Measurements from ENCODE around the gene OR4S2. TPM values are rescaled to one million over a fixed set of nuclear protein-coding genes. Genes with fewer than 3 reads are reported as not detected.

The OR4S2 gene
- total RNA-seq, 4 donors from 2014 or later, result not detected

- in situ Hi-C loops (cut with MboI; ENCODE audit: low sequenced_read_pairs in 4 of 4), result no loop called here
- Histone ChIP-seq H3K4me3 (no peak overlapping the region), H3K4me1 (no peaks in the 10 kb centered on the region), H3K9me3 (no peaks in the 10 kb centered on the region), H3K27ac (no peak overlapping the region), H3K36me3 (no peaks in the 10 kb centered on the region), H3K27me3 (no peaks in the 10 kb centered on the region)
- intact Hi-C loops (cut with DNase I; ENCODE audit: low total_unique reads), result no loop called here
- TF ChIP-seq POLR2A (IDR thresholded peaks at IDR 0.05) (no peak), CTCF (IDR thresholded peaks at IDR 0.05 in 4 of 5, conservative IDR thresholded peaks at IDR 0.05 in 1 of 5) (no peak)
- ATAC-seq (no peak), DNase-seq (no peak)
Measured at GRCh38 chr11:55669376-55669775, 21.2 kb downstream of the OR4S2 start.

- intact Hi-C loops (cut with DNase I; ENCODE audit: low total_unique reads) (no loop called here), in situ Hi-C loops (cut with MboI; ENCODE audit: low sequenced_read_pairs in 4 of 4) (no loop called here)
- Histone ChIP-seq H3K36me3 (no peaks in the 10 kb centered on the region), H3K27me3 (no peaks in the 10 kb centered on the region), H3K9me3 (no peaks in the 10 kb centered on the region), H3K4me3 (no peak overlapping the region), H3K4me1 (no peaks in the 10 kb centered on the region), H3K27ac (no peak overlapping the region)
- TF ChIP-seq CTCF (IDR thresholded peaks at IDR 0.05 in 4 of 5, conservative IDR thresholded peaks at IDR 0.05 in 1 of 5) (no peak), POLR2A (IDR thresholded peaks at IDR 0.05) (no peak)
- ATAC-seq (no peak), DNase-seq (no peak)
Measured at GRCh38 chr11:55673860-55674259, 25.7 kb downstream of the OR4S2 start.

- intact Hi-C loops (cut with DNase I; ENCODE audit: low total_unique reads) (no loop called here), in situ Hi-C loops (cut with MboI; ENCODE audit: low sequenced_read_pairs in 4 of 4) (no loop called here)
- DNase-seq, result no peak
- no peak overlapping the region for H3K4me3 ChIP-seq
- no peaks in the 10 kb centered on the region for H3K9me3 ChIP-seq
- no peak for TF ChIP-seq POLR2A (IDR thresholded peaks at IDR 0.05)
- no peak for TF ChIP-seq CTCF (IDR thresholded peaks at IDR 0.05 in 4 of 5, conservative IDR thresholded peaks at IDR 0.05 in 1 of 5)
- H3K27ac ChIP-seq, result no peak overlapping the region
- no peaks in the 10 kb centered on the region for H3K36me3 ChIP-seq
- H3K27me3 ChIP-seq, result no peaks in the 10 kb centered on the region
- no peaks in the 10 kb centered on the region for H3K4me1 ChIP-seq
- no peak for ATAC-seq
Measured at GRCh38 chr11:55697817-55698216, 49.7 kb downstream of the OR4S2 start.

- H3K27ac ChIP-seq, result no peak overlapping the region
- H3K4me1 ChIP-seq, result no peaks in the 10 kb centered on the region
- TF ChIP-seq CTCF (IDR thresholded peaks at IDR 0.05 in 4 of 5, conservative IDR thresholded peaks at IDR 0.05 in 1 of 5), result no peak
- H3K9me3 ChIP-seq, result no peaks in the 10 kb centered on the region
- no peak overlapping the region for H3K4me3 ChIP-seq
- DNase-seq, result no peak
- intact Hi-C loops (cut with DNase I; ENCODE audit: low total_unique reads) (no loop called here), in situ Hi-C loops (cut with MboI; ENCODE audit: low sequenced_read_pairs in 4 of 4) (no loop called here)
- no peak for ATAC-seq
- no peaks in the 10 kb centered on the region for H3K27me3 ChIP-seq
- H3K36me3 ChIP-seq, result no peaks in the 10 kb centered on the region
Measured at GRCh38 chr11:55701429-55701828, 53.3 kb downstream of the OR4S2 start.

Other genes with a start within 250 kb of the OR4S2 start
- not detected for gene OR4C15, start 93.9 kb upstream of the OR4S2 start, total RNA-seq
- gene OR4C16, start 76.2 kb upstream of the OR4S2 start, total RNA-seq, result not detected
- not detected for gene OR4C11, start 40.7 kb upstream of the OR4S2 start, total RNA-seq
- gene OR4P4, start 13.2 kb upstream of the OR4S2 start, total RNA-seq, result not detected
- not detected for gene OR4C6, start 13.9 kb downstream of the OR4S2 start, total RNA-seq
- not detected for gene OR5D13, start 125.1 kb downstream of the OR4S2 start, total RNA-seq
- not detected for gene OR5D14, start 147.2 kb downstream of the OR4S2 start, total RNA-seq
- gene OR5L1, start 163.0 kb downstream of the OR4S2 start, total RNA-seq, result not detected
- not detected for gene OR5D18, start 171.3 kb downstream of the OR4S2 start, total RNA-seq
- not detected for gene OR5L2, start 178.9 kb downstream of the OR4S2 start, total RNA-seq
- not detected for gene OR5D16, start 190.4 kb downstream of the OR4S2 start, total RNA-seq
- not detected for gene TRIM51, start 235.0 kb downstream of the OR4S2 start, total RNA-seq